NCI-H226 (cell line): ENCODE measurements around the gene LRRC8D.
"Not testable (repeated sequence)": the region's sequence is repeated elsewhere in the genome, so short reads cannot be mapped to it uniquely, and the experiment has no call there.

ENCODE experiments used
- DNase-seq: peaks from one replicate; pipeline ENCODE4 v3.0.0-alpha.2; 2015

Gene LRRC8D

DNA sequence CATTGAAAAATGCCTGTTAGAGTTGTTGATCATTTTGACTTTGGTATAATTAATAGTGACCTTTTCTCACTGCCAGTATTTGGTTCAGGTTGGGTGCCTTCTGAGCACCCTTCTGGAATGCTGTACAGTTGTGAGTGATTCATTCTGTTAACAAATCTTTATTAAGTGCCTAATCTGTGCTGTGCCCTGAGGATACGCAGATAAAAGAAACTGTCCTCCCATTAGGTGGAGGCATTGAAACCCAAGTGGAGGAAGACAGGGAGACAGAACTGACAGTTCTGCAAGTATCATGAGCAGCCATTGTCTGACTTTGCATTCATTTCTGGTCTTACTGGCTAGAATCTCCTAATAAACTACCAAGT is 97.9 kb downstream of the LRRC8D start:
- peak; percentile 75 for DNase-seq

DNA sequence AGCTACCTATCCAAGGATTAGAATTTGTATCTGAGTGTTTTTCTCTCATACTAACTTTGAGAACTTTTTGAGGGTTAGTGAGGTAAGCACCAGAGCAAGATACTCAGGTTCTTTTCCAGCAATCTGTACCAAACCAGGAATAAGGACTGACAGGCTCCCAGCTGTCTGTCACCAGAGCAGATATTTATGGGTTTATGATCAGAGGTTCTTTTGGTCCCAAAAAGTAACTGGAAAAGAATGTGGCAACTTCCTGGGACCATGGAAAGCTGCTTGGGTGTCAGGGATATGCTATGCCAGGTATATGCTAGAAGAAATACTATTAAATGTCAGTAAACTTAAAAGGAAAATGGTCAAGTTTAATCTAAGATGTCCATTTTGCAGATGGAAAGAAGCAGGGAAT is 98.3 kb downstream of the LRRC8D start:
- no peak for DNase-seq

DNA sequence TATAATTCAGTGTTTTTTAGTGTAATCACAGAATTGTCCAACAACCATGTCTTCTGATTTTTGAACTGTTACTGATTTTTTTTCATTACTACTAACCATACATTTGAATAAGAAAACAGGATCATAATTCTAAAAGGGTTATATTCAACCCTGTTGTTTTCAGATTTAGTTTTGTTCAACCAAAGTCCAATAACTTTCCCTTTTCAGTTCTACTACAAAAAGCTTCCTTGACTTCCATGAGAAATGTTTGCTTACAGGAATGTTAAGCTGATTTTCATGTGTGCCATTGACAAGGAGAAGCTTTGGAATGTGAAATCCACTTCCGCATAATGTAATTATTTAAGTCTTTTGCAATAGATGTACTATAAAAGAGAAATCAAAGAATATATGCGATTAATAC is 102.1 kb downstream of the LRRC8D start:
- DNase-seq: no peak

DNA sequence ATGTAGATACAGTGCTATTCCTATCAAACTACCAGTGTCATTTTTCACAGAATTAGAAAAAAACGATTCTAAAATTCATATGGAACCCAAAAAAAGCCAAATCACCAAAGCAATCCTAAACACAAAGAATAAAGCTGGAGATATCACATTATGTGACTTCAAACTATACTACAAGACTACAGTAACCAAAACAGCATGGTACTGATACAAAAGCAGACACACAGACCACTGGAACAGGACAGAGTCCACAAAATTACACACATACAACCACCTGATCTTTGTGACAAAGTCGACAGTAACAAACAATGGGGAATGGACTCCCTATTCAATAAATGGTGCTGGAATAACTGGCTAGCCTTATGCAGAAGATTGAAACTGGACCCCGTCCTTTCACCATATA is 102.7 kb downstream of the LRRC8D start:
- no peak for DNase-seq

DNA sequence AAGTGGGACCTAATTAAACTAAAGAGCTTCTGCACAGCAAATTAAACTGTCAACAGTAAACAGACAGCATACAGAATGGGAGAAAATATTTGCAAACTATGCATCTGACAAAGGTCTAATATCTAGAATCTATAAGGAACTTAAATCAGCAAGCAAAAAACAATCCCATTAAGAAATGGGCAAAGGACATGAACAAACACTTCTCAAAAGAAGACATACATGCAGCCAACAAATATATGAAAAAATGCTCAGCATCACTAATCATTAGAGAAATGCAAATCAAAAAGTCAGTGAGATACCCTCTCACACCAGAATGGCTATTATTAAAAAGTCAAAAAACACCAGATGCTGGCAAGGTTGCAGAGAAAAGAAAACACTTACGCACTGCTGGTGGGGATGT is 103.2 kb downstream of the LRRC8D start:
- not testable (repeated sequence) for DNase-seq

DNA sequence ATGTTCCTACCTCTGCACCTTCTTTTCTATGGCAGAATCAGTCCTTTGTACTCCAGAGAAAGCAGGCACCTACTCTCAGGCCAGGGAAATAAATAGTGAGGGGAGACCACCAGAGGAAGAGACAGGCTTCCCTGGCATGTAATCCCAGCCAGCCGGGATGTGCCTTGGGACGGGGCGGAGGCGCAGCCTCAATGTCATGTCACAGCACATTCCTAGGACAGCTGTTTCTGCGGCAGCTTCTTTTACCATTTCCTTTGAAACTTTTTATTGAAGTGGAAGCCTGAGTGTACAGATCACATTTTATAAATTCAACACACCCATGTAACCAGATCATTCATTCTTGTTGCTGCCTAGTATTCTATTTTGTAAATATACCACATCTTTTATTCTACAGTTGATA is 106.2 kb downstream of the LRRC8D start:
- no peak for DNase-seq

DNA sequence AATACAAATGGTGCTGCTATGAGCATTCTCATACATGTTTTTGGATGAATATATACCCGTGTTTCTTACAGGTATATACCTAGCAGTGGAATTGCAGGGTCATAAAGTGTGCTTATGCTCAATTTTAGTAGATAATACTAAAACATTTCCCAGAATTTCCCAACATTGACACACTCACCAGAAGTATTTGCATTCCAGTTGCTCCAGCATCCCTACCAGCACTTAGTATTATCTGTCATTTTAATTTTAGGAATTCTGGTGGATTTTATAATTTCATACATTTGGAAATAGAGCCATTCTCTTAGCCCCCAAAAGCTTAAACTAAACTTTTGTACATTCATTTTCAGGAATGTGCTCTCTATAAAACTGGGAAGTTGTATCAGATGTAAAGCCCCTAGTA is 106.6 kb downstream of the LRRC8D start:
- no peak for DNase-seq

DNA sequence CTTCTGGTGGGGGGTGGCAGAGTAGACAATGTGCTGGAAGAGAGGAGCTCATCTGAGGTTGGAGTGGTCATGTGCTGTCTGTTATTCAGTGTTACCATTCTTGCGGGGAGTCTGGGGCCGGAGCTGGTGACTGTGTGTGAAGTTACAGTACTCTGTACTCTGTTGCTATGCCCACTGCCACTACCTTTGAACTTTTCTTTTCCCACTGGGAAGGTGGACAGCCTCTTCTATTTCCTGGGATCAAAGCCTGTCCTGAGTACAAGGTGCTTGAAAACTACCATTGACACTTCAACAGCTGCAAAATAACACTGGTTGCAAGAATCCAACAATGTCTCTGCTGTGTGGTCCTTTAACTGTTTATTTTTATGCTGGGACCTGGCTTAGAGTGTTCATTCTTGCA is 107.7 kb downstream of the LRRC8D start:
- no peak for DNase-seq

DNA sequence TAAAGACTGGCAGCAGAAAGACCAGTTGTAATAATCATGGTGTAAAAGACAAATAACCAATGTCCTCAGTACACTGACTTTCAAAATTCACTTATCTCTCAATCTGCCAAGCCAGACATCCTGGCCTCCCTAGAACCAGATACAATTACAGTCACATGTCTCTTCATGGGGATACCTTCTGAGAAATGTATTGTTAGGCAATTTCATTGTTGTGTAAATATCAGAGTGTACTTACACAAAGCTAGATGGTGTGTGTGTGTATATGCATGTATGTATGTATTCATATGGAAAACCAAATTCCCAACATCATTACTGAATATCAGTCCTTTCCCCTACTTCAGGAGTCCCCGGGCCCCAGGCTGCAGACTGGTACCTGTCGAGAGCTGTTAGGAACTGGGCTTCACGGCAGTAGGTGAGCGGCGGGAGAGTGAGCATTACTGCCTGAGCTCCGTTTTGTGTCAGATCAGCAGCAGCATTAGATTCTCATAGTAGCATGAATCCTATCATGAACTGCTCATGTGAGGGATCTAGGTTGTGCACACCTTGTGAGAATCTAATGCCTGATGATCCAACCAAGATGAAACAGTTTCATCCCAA is 108.7 kb downstream of the LRRC8D start:
- no peak for DNase-seq

DNA sequence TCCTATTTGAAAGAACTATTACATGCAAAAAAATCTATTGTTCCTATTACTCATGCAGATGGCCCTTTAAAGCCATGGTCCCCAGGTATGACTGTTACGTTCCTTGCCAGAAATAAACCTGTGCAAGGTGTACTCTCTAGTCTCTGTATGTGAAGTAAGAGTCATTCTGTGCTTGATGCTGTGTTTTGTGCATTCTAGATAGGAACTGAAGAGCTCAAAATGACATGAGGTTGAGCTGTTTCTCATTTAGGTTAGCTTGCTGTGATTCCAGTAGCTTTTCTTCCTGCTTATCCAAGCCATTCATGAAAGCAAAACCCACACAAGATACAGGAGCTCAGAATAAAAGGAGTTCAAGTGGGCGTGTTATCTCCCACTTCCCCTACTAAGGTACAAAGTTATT is 109.7 kb downstream of the LRRC8D start:
- DNase-seq: no peak

DNA sequence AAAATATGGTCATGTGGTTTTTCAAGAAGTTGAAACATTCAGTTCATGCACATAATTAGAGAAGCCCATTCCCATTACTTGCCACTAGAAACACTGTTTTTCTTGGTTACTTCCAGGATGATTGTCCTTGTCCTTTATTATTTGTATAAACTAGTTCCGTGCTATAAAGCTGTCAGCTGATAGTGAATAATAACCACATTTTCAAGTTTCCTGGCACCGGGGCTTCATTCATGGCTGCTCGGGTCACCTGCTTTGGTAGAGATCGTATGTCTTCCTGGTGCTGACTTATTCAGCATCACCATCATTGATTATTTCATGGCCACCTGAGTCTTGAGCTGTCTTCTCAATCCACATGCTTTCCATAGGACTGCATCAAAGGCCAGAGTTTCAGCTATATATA is 111.1 kb downstream of the LRRC8D start:
- no peak for DNase-seq

DNA sequence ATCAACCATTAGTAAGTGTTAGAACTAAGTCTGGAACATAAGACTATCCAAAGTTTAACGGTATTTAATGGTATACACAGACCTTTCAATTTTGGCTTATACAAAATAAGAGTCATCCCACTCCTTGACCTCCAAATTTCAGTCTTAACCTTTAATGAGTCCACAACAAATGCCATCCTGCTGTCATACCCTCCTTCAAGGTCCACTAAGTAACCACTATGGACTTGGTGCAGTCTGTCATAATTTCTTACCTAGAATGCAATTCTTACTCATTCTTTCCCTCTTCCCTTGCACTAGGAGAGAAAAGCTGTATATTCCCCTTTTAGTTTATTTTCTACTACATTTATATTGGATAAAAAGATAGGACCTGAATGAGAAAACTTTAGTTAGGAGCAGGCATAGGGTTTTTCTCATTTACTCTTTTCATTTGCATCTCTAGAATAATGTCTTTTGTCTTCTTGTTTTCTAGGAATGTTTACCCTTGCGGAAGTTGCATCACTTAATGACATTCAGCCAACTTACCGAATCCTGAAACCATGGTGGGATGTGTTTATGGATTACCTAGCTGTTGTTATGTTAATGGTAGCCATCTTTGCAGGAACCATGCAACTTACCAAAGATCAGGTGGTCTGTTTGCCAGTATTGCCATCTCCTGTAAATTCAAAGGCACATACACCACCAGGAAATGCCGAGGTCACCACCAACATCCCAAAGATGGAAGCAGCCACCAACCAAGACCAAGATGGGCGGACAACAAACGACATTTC is 111.9 kb downstream of the LRRC8D start:
- DNase-seq: no peak

DNA sequence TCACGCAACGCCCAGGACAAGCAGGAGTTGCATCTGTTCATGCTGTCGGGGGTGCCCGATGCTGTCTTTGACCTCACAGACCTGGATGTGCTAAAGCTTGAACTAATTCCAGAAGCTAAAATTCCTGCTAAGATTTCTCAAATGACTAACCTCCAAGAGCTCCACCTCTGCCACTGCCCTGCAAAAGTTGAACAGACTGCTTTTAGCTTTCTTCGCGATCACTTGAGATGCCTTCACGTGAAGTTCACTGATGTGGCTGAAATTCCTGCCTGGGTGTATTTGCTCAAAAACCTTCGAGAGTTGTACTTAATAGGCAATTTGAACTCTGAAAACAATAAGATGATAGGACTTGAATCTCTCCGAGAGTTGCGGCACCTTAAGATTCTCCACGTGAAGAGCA is 113.6 kb downstream of the LRRC8D start:
- no peak for DNase-seq

DNA sequence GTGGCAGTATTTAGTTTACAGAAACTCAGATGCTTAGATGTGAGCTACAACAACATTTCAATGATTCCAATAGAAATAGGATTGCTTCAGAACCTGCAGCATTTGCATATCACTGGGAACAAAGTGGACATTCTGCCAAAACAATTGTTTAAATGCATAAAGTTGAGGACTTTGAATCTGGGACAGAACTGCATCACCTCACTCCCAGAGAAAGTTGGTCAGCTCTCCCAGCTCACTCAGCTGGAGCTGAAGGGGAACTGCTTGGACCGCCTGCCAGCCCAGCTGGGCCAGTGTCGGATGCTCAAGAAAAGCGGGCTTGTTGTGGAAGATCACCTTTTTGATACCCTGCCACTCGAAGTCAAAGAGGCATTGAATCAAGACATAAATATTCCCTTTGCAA is 114.4 kb downstream of the LRRC8D start:
- no peak for DNase-seq

DNA sequence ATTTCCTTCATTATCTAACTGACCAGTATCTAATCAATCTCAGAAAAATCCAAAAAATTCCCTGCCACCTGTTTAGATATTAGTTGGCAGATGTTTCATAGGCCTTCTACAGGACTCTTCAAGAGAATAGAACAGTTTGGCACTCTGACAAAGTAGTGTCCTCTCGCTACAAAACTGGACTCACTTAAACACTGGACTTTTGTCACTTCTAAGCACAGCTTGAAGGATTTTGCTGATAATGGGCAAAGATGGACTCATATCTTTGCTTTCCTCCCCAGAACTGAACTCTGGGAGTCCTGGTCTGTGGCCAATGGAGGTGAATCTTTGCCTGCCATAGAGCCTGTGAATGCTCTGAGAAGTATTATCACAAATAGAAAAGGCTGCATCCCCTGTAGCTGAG is 115.9 kb downstream of the LRRC8D start:
- DNase-seq: no peak

DNA sequence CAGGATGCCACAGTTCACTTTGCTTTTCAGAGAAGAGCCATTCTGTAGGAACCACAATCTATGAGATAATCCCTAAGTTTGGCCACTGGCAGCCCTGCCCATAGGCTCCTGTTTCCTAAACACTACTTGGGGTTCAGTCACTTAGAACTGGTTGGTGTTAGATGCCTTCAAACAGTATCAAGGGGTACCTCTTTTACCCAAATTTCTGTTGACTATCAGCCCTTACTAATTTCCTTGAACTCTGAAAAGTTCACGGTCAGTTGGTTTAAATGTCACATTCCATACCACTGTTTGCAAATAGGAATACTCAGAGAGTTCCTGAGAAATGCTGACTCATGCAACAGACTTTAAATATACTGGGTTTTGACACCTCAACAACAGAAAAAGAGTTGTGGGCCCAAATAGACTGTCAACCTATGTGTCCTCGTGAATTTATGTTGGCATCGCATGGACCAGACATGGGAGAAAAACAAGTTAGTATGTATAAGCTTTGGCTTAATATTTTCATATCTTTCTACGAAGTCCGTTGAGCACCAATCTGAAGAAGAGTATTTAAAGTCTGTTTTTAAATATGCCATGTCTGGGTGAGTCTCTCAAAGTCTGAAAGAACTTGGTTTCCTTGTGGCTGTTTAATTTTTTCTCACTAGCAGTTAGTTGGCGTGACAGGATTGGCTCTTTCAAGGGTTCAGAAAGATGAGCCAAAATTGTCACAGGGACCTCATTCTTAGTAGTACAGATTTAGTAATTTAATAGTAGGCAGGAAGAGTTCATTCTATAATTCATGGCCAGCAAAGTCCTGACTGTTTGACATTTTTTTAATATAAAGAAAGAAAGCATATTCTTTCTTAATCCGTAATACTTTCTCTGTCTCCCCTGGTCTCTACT is 117.6 kb downstream of the LRRC8D start:
- DNase-seq: no peak

DNA sequence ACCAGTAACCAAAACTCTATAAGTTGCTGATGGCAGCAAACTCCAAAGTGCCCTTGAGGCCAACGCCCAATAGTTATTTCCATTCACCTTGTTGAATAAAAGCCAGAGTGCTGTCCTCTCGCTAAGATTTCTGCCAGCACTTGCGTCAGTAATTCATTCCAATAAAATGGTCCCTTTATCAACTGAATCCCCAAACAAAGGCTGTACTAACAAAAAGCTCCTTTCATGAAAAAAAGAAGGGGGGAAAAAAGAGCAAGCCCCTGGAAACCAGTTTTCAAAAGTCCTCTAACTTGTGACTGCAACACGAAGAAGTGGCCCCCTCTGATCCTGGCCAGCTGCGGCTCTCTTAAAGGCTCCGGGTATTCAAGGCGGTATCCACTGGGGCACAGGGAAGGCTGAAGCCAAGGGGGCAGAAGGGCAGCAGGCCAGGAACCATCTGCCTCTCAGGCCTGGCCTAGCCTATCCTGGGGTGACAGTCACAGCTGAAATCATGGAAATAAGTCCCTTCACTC is 118.3 kb downstream of the LRRC8D start:
- no peak for DNase-seq

DNA sequence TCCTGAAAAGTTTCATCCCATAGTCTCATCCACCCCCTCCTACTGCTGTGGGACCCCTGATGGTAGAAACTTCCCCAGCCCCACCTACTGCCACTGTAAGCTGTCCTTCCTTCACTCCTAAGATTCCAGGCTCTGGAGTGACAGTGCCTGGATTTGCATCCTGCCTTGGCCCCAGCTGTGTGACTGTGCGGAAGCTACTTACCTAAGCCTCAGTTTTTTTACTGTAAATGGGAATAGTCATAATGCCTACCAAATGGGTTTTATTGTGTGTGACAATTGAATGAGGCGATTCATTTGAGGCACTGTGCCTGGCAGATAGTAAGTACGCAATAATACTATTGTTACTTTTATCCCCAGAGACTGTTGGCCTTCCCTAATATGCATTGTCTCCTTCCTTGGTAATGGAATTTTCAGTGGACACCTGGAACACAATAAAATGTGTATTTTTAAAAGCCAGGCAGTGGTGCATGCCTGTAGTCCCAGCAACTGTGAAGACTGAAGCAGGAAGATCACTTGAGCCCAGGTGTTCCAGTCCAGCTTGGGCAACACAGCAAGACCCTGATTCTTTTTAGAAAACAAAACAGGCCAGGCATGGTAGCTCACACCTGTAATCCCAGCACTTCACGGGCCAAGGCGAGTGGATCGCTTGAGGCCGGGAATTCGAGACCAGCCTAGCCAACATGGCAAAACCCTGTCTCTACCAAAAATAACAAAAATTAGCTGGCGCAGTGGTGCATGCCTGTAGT is 119.0 kb downstream of the LRRC8D start:
- DNase-seq: no peak

DNA sequence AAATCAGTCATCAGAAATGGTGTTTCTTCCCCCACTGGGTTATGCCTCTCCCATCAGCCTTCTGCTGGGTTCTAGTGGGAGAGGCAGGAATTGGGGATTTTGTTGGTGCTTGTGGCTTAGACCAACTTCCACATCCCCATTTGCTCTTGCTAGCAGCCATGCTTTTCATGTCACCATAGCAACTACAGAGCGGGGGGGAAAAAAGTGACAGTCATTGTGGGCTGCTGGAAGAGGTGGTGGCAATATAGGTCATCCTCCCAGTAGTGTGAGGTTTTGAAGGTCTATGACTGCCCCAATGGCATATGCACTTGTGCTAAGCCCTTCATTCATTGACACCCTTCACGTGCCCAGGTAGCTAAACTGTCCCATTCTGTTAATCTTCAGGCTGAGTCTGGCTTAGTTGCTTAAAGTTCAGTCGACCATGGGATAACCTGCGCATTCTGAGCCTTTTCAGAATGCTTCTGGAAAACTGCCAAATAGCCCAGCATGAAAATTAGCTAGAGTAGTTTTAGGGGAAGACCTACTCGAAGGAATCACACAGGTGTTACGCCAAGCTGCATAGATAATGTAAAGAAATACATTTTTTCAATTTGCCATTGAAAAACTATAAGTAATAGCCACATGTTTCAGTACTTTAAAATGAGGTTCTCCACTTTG is 120.4 kb downstream of the LRRC8D start:
- DNase-seq: no peak

DNA sequence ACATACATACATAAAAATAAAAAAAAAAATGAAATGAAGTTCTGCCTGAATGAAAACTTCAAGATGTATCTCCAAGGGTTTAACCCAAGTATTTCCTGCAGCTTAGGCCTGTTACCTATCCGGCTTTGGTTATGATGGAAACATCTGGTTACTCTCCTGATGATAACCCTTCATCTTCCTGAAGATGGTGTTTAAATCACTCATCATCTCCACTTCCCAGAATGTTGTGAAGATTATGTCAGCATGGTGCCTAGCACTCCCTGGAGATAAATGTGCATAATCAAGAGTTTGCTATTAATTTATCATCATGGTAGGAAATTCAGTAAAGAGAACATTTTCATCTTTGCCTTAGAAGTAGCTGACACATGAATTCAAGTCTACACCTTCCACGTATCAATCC is 121.2 kb downstream of the LRRC8D start:
- DNase-seq: no peak

DNA sequence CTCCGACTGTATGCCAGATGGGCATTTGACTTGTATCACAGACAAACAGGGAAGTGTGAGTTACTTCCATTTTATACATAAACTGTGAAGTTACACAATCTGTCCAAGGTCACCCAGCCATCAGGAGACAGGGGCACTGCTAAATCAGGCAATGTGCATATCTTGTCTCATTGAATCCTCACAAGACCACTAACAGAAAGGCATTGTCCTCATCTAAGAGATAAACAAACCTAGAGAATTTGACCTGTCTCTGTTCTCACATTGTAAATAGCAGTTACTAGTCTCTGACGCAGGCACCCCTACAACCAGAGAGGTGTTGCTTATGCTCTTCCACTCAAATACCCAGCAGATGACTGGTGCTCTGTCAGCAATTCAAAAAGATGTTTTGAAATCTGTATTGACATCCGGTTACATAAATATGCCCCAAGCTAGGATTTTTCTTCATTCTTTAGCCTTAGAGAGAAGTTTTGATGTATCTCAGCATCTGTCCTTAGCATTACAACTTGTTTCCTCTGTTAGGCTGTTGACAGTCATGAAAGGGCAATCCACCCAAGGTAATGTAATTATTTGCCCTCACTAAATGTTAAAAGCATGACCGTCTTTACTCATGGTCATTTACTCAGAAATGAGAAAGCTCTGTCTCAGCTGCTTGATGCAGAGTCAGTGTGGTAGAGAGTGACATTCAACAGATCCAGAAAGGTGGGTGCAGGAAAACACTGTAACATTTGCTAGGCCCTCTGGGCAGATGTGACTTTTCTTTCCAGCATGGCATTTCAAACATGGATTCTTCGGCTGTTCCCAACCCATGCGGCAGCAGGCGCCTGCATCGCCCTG is 122.2 kb downstream of the LRRC8D start:
- DNase-seq: peak; percentile 13
